Esophagus (tissue), 2 donors: Measurements from ENCODE around the gene TMIE. TPM values are rescaled to one million over a fixed set of nuclear protein-coding genes. Genes with fewer than 3 reads are reported as not detected.
"Not testable (repeated sequence)": the region's sequence is repeated elsewhere in the genome, so short reads cannot be mapped to it uniquely, and the experiment has no call there.

ENCODE experiments used
- H3K27ac ChIP-seq, 2 donors: one replicate each; pipeline ENCODE4 v1.5.1; 2013; ENCODE audit warnings: low read depth in 2 of 2, mild to moderate bottlenecking in 2 of 2, inconsistent platforms in 1 of 2, low read length in 1 of 2, moderate library complexity in 1 of 2
- H3K27me3 ChIP-seq, 2 donors: one replicate each; pipeline ENCODE4 v1.6.1; 2013; ENCODE audit warnings: low read length in 2 of 2, control low read depth in 1 of 2, mild to moderate bottlenecking in 1 of 2; ENCODE audit not compliant: insufficient read depth in 2 of 2, control insufficient read depth in 1 of 2
- H3K36me3 ChIP-seq, 2 donors: one replicate each; pipeline ENCODE4 v1.6.1; 2013; ENCODE audit warnings: low read length in 1 of 2; ENCODE audit not compliant: control insufficient read depth in 2 of 2, insufficient read depth in 2 of 2
- H3K4me1 ChIP-seq, 2 donors: one replicate each; pipeline ENCODE4 v1.6.1; 2013; ENCODE audit warnings: low read length in 1 of 2; ENCODE audit not compliant: control insufficient read depth in 2 of 2, insufficient read depth in 2 of 2
- H3K4me3 ChIP-seq, 2 donors: one replicate each; pipeline ENCODE4 v1.5.1; 2013; ENCODE audit warnings: low read length in 2 of 2, mild to moderate bottlenecking in 2 of 2, low read depth in 1 of 2, moderate library complexity in 1 of 2
- H3K9me3 ChIP-seq, 2 donors: one replicate each; pipeline ENCODE4 v1.6.1; 2013; ENCODE audit warnings: mild to moderate bottlenecking in 2 of 2, low read depth in 1 of 2, low read length in 1 of 2, moderate library complexity in 1 of 2; ENCODE audit not compliant: control insufficient read depth in 2 of 2, insufficient read depth in 1 of 2
- WGBS, 2 donors: extraction: QIAGEN DNeasy Blood & Tissue Kit; methylation state at CpG; one replicate each; pipeline ENCODE4 v1.1.7; 2013; 5-methylcytosine and 5-hydroxymethylcytosine counted together
- polyA plus RNA-seq, 2 donors: library from polyadenylated mRNA; stranded (reverse); fragments of 200-250 nt; gene quantifications; one replicate each; pipeline ENCODE4 v1.2.3, GENCODE V29; 2013
- donor health status: healthy with polysubstance abuse.
- donor health status: Bipolar disorder and iron deficiency.

Gene TMIE
- polyA plus RNA-seq, 2 donors = 1.2 to 2.5 TPM

DNA sequence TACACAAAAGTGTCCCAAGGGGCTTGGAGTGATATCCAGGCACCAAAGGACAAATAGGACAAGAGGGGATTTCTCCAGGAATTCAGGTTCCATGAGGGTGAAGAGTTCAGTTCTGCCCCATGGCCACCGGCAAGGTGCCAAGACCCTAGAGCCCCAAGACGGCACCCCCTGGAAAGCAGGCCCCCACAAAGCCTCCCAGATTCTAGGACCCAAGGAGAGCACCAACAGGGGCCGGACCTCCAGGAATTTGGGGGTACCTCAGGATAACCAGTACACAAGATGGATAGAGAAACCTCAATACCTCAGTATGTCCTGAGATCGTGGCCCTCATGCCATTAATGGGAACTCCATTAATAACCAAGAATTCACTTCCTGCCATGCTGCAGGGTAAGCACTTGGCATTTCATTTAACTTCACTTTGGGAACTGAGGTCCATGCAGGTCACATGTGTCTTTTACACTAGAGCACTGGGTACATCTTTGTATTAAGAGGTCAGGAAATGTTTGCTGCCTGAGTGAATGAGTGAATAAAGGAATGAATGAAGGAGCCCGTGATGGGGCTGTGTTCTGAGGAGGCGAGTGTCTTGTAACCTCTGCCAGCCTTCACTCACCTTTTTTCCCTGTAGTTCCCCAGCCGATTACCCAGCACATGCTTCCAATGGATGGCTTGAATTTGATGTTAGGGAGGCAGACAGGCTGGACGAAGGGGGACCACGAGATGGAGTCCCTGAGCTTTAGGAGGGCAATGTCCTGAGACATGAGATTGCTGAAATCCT is 32.0 kb downstream of the TMIE start:
- Histone ChIP-seq H3K9me3 (no peaks in the 10 kb centered on the region), H3K27me3 (peaks cover 0 to 2% of the 10 kb centered on the region in 2 donors), H3K4me3 (no peak overlapping the region), H3K27ac (no peak overlapping the region), H3K4me1 (no peaks in the 10 kb centered on the region), H3K36me3 (no peaks in the 10 kb centered on the region)
- 78 to 79% methylated on average over 9 of the region's 9 CpGs for WGBS, 2 donors

DNA sequence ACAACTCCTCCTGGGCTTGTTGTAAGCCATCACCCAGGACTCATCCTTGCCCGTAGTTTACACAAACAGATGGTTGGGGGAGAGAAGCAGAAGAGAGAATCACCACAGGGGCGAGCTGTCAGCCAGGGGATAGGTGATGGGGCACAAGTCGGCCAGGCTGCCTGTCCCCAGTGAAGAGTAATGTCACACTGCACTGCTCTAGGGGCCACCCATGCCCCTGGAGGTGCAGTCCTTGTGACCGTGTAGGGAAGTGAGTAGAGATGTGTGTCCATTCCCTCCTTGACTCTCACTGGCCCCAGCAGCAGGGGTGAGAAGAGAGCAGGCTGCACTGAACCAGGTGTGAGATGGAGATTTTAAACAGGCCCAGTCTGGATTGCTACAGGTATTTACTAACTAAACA is 33.6 kb downstream of the TMIE start:
- WGBS, 2 donors = 65 to 74% methylated on average over 4 of the region's 4 CpGs

DNA sequence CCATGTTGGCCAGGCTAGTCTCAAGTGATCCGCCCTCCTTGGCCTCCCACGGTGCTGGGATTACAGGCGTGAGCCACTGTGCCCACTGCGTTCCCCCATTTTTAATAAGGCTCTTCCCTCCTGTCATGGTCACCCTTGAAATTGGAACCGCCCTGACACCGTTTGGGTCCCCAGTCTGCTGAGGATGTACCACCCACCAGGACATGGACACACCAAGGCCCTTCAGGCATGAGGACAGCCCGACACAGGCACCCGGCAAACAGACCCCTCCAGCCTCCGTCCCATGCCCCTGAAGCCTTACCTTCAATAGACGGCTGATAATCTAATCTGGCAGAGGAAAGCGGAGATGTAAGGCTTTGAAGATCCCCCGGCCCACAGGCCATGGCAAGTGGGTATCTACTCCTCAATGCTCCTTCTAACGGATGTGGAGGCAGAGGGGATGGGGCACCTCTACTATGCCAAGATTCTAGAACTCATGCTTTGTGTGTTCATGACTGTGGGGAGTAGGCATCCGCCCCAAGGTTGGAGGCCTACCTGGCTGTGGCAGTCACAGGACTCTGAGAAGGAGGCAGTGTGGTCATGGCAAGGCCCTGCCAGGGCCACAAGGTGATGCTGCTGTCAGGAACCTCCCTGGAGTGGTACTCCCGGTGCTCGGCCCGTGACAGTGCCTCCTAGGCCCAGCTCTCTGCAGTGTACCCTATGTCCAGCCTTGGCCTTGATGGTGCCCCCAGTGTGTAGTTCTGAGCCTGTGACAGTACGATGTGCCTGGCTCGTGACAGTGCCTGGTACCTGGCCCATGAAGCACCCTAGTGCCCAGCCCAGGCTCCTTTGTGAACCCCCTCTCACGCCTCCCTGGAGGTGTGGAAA is 35.0 kb downstream of the TMIE start:
- Histone ChIP-seq H3K27me3 (peaks cover 0 to 2% of the 10 kb centered on the region in 2 donors), H3K27ac (no peak overlapping the region), H3K9me3 (no peaks in the 10 kb centered on the region), H3K4me1 (no peaks in the 10 kb centered on the region), H3K4me3 (no peak overlapping the region), H3K36me3 (no peaks in the 10 kb centered on the region)
- 85 to 90% methylated on average over 20 of the region's 20 CpGs for WGBS, 2 donors

More for the DNA sequence above, 33.6 kb downstream of the TMIE start:
- peaks cover 0 to 2% of the 10 kb centered on the region in 2 donors for H3K27me3 ChIP-seq
- H3K4me3 ChIP-seq = no peak overlapping the region
- no peaks in the 10 kb centered on the region for H3K36me3 ChIP-seq
- no peak overlapping the region for H3K27ac ChIP-seq
- no peaks in the 10 kb centered on the region for H3K4me1 ChIP-seq
- H3K9me3 ChIP-seq = no peaks in the 10 kb centered on the region

DNA sequence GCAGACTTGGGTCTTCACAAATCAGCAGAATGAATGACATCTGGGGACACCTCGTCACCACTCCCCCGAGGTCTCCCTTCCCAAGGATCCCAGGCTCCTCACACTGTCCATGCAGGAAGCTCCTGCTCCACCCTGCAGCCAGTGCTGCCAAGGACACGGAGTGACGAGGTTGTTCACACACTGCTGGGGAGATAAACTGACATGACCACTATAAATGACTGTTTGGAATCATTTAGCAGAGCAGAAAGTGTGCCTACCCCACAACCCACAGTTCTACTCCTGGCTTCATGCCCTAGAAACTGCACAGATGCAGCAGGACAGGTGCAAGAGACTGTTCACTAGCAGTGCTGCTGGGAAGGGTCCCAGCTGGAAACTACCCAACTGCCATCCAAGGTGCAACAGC is 36.1 kb downstream of the TMIE start:
- Histone ChIP-seq H3K27me3 (peaks cover 0 to 2% of the 10 kb centered on the region in 2 donors), H3K27ac (no peak overlapping the region), H3K9me3 (no peaks in the 10 kb centered on the region), H3K36me3 (no peaks in the 10 kb centered on the region), H3K4me1 (no peaks in the 10 kb centered on the region), H3K4me3 (no peak overlapping the region)
- 45 to 59% methylated on average over 4 of the region's 4 CpGs for WGBS, 2 donors

DNA sequence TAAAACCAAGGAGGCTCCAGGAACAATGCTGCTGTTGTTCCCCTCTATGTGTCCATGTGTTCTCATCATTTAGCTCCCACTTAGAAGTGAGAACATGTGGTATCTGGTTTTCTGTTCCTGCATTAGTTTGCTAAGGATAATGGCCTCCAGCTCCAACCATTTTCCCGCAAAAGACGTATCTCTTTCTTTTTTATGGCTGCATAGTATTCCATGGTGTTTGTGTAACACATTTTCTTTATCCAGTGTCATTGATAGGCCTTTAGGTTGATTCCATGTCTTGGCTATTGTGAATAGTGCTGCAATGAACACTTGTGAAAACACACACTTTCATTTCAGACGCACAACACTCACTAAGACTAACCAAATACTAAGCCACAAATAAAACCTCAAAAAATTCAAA is 38.4 kb downstream of the TMIE start:
- not testable (repeated sequence) for H3K27ac ChIP-seq, H3K27me3 ChIP-seq, H3K4me1 ChIP-seq, H3K36me3 ChIP-seq, H3K9me3 ChIP-seq, H3K4me3 ChIP-seq
- whole genome bisulfite sequencing, 2 donors = 94 to 98% methylated on average over 3 of the region's 3 CpGs

DNA sequence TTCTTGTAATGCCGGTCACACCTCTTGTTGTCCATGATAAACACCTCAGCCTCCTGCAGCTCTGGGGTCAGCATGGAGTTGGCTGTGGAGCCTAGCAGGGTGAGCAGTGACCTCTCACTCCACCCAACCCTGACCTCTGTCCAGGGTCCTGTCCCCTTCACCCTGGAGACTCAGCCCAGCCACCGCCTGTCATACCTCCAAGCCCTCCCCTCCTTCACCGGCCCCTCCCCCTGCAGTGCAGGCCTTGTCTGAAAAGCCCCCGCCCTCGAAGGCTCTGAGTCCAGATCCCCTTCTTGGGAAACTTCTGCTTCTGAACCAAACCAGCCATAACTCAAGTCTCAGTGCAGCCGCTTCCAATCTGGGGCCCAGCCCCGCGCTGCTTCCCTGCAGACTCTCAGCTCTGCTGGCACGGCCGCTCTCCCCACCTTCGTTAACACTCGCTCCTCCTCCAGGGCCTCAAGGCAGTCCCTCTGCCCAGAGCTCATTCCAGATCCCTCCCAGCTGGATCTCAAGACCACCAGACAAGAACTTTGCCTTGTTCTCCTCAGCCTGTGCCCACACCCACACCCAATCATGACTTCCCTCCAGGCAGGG is 41.9 kb downstream of the TMIE start:
- Histone ChIP-seq H3K4me3 (no peak overlapping the region), H3K9me3 (no peaks in the 10 kb centered on the region), H3K27me3 (no peaks in the 10 kb centered on the region), H3K27ac (no peak overlapping the region), H3K36me3 (no peaks in the 10 kb centered on the region), H3K4me1 (no peaks in the 10 kb centered on the region)
- WGBS, 2 donors = 83 to 86% methylated on average over 12 of the region's 12 CpGs

DNA sequence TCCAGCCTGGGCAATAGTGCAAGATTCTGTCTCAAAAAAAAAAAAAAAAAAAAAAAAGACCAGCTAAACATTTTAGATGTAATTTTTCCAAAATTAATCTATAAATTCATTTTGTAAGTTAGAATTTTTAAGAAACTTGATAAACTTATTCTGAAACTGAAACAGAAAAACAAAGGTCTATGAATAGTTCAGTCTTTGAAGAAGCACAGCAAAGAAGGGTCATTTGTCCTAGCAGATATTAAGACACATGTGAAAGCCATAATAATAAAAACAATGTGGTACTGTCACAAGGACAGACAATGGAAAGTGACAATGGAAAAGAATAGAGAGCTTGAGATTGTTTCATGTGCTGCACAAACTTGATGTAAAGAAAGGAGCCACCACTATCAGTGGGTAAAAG is 45.5 kb downstream of the TMIE start:
- H3K36me3 ChIP-seq = no peaks in the 10 kb centered on the region
- H3K27me3 ChIP-seq = no peaks in the 10 kb centered on the region
- no peaks in the 10 kb centered on the region for H3K4me1 ChIP-seq
- no peaks in the 10 kb centered on the region for H3K9me3 ChIP-seq
- H3K4me3 ChIP-seq = no peak overlapping the region
- no peak overlapping the region for H3K27ac ChIP-seq

DNA sequence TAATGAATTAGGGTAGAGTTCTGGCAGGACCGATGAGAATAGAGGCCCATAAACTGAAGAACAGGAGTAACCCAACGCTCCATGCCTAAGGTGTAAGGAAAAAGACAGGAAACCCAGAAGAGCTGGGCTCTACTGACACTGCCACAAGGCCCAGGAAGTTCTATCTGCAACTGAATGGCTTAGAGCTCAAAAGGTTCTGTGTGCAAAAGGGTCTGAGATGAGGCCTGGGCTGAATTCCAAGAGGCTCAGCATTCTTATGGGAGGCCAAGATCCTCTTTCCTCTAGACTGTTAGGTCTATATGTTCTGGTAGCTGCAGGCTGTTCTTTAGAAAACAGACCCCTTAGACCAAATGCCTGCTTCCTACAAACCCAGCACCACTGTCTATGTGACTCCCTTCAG is 47.0 kb downstream of the TMIE start:
- 84 to 87% methylated on average over 2 of the region's 2 CpGs for WGBS, 2 donors

DNA sequence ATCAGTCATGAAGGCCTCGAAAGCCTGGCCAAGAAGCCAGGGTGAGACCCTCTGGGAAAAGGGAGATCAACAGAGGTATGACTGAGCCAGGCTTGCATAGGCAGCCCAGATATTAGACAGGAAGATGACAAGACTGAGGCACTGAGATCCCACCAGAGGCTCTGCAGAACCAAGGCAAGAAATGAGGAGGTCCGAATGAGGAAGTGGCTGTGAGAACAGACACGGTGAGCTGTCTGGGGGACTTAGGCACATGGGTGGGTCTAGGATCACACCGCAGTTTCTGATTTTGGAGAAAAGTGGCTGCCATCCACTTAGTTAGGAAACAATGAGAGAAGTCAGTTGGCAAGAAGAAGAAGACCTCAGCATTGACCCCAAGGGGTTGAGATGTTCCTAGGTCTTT is 47.9 kb downstream of the TMIE start:
- no peak overlapping the region for H3K27ac ChIP-seq
- H3K36me3 ChIP-seq = no peaks in the 10 kb centered on the region
- H3K9me3 ChIP-seq = no peaks in the 10 kb centered on the region
- H3K4me3 ChIP-seq = no peak overlapping the region
- no peaks in the 10 kb centered on the region for H3K4me1 ChIP-seq
- H3K27me3 ChIP-seq = no peaks in the 10 kb centered on the region
- WGBS, 2 donors = 83 to 87% methylated on average over 4 of the region's 4 CpGs

More for the DNA sequence above, 47.0 kb downstream of the TMIE start:
- H3K27me3 ChIP-seq = no peaks in the 10 kb centered on the region
- no peaks in the 10 kb centered on the region for H3K9me3 ChIP-seq
- no peaks in the 10 kb centered on the region for H3K36me3 ChIP-seq
- no peak overlapping the region for H3K4me3 ChIP-seq
- no peak overlapping the region for H3K27ac ChIP-seq
- no peaks in the 10 kb centered on the region for H3K4me1 ChIP-seq
